H9 (cell line): Measurements from ENCODE around the gene ANTXRL. TPM values are rescaled to one million over a fixed set of nuclear protein-coding genes. Genes with fewer than 3 reads are reported as not detected.

Experiments
- DNase-seq: peaks from one replicate; pipeline ENCODE4 v3.0.0-alpha.2; 2017
- H2AFZ ChIP-seq: one replicate; pipeline ENCODE4 v1.6.1; 2013; ENCODE audit warnings: mild to moderate bottlenecking, low read length, control low read depth, moderate library complexity
- H2AK5ac ChIP-seq: 2 replicates; pipeline ENCODE4 v1.6.1; 2013; ENCODE audit warnings: low read length, control low read depth, mixed read lengths; ENCODE audit not compliant: insufficient read length
- H2BK120ac ChIP-seq: one replicate; pipeline ENCODE4 v1.6.1; 2013; ENCODE audit warnings: low read depth, mild to moderate bottlenecking, low read length, control low read depth, inconsistent platforms; ENCODE audit not compliant: poor library complexity, severe bottlenecking
- H2BK12ac ChIP-seq: 2 replicates; pipeline ENCODE4 v1.6.1; 2013; ENCODE audit warnings: low read length, control low read depth, mixed read lengths, low read depth; ENCODE audit not compliant: insufficient read length
- H2BK15ac ChIP-seq: 2 replicates; pipeline ENCODE4 v1.6.1; 2013; ENCODE audit warnings: low read depth, low read length, control low read depth
- H2BK20ac ChIP-seq: one replicate; pipeline ENCODE4 v1.6.1; 2013; ENCODE audit warnings: low read depth, mild to moderate bottlenecking, low read length, control low read depth, inconsistent platforms; ENCODE audit not compliant: poor library complexity, severe bottlenecking
- H2BK5ac ChIP-seq: 2 replicates; pipeline ENCODE4 v1.6.1; 2013; ENCODE audit warnings: low read length, control low read depth, mixed read lengths; ENCODE audit not compliant: insufficient read length
- H3K14ac ChIP-seq: 2 replicates; pipeline ENCODE4 v1.6.1; 2013; ENCODE audit warnings: low read length, control low read depth; ENCODE audit not compliant: insufficient read depth
- H3K18ac ChIP-seq: 2 replicates; pipeline ENCODE4 v1.6.1; 2013; ENCODE audit warnings: low read depth, mild to moderate bottlenecking, mixed read lengths, low read length, control low read depth; ENCODE audit not compliant: insufficient read length
- H3K23ac ChIP-seq: 2 replicates; pipeline ENCODE4 v1.6.1; 2013; ENCODE audit warnings: low read length, control low read depth, mixed read lengths, low read depth; ENCODE audit not compliant: insufficient read length
- H3K23me2 ChIP-seq: 2 replicates; pipeline ENCODE4 v1.6.1; 2013; ENCODE audit warnings: low read depth, mild to moderate bottlenecking, mixed read lengths, low read length, control low read depth; ENCODE audit not compliant: insufficient read length, poor library complexity, severe bottlenecking
- H3K27ac ChIP-seq: 2 replicates; pipeline ENCODE4 v1.5.1; 2013; ENCODE audit warnings: low read length, control low read depth, mixed read lengths, low read depth; ENCODE audit not compliant: insufficient read length
- H3K27me3 ChIP-seq: 2 replicates; pipeline ENCODE4 v1.6.1; 2013; ENCODE audit warnings: low read length, control low read depth, inconsistent platforms; ENCODE audit not compliant: insufficient read depth
- H3K4ac ChIP-seq: 2 replicates; pipeline ENCODE4 v1.6.1; 2013; ENCODE audit warnings: low read depth, mild to moderate bottlenecking, control low read depth, inconsistent platforms, low read length, moderate library complexity
- H3K4me1 ChIP-seq: 2 replicates; pipeline ENCODE4 v1.6.1; 2013; ENCODE audit warnings: low read length, control low read depth, inconsistent platforms; ENCODE audit not compliant: insufficient read depth
- H3K4me2 ChIP-seq: 2 replicates; pipeline ENCODE4 v1.6.1; 2013; ENCODE audit warnings: low read length, control low read depth, mixed read lengths; ENCODE audit not compliant: insufficient read length, insufficient read depth
- H3K56ac ChIP-seq: 2 replicates; pipeline ENCODE4 v1.6.1; 2013; ENCODE audit warnings: low read depth, mild to moderate bottlenecking, mixed read lengths, low read length, control low read depth; ENCODE audit not compliant: insufficient read length
- H3K79me1 ChIP-seq: 2 replicates; pipeline ENCODE4 v1.6.1; 2013; ENCODE audit warnings: low read depth, mild to moderate bottlenecking, moderate library complexity, low read length, control low read depth, inconsistent platforms; ENCODE audit not compliant: insufficient read depth, poor library complexity, severe bottlenecking
- H3K79me2 ChIP-seq: 2 replicates; pipeline ENCODE4 v1.6.1; 2013; ENCODE audit warnings: low read length, control low read depth, inconsistent platforms; ENCODE audit not compliant: insufficient read depth
- H3K9ac ChIP-seq: 2 replicates; pipeline ENCODE4 v1.6.1; 2013; ENCODE audit warnings: low read length, control low read depth, mixed read lengths; ENCODE audit not compliant: insufficient read length; ENCODE audit errors: extremely low read depth
- H3K9me3 ChIP-seq: one replicate; pipeline ENCODE4 v1.6.1; 2013; ENCODE audit warnings: low read depth, low read length, inconsistent platforms; ENCODE audit not compliant: control insufficient read depth
- H3T11ph ChIP-seq: one replicate; pipeline ENCODE4 v1.6.1; 2013; ENCODE audit warnings: mild to moderate bottlenecking, low read length, control low read depth, inconsistent platforms
- H4K20me1 ChIP-seq: one replicate; pipeline ENCODE4 v1.6.1; 2013; ENCODE audit not compliant: control insufficient read depth, insufficient read length, insufficient read depth
- H4K5ac ChIP-seq: 2 replicates; pipeline ENCODE4 v1.6.1; 2013; ENCODE audit warnings: low read depth, mild to moderate bottlenecking, mixed read lengths, low read length, control low read depth; ENCODE audit not compliant: insufficient read length
- H4K8ac ChIP-seq: replicated peaks from 2 replicates; pipeline ENCODE4 v1.6.1; 2013; ENCODE audit warnings: low read length, control low read depth, mixed read lengths, low read depth; ENCODE audit not compliant: insufficient read length
- H4K91ac ChIP-seq: 2 replicates; pipeline ENCODE4 v1.6.1; 2013; ENCODE audit warnings: low read depth, mild to moderate bottlenecking, moderate library complexity, mixed read lengths, low read length, control low read depth; ENCODE audit not compliant: insufficient read length
- H3K27ac Mint-ChIP-seq, 3 experiments: 2 replicates in 2 of 3; 3 replicates in 1 of 3; pipeline ENCODE4 v1.8.0; 2020 to 2021; ENCODE audit warnings: mixed read lengths in 3 of 3, mild to moderate bottlenecking in 1 of 3, moderate library complexity in 1 of 3
- H3K27me3 Mint-ChIP-seq: 2 replicates; pipeline ENCODE4 v1.8.0; 2021; ENCODE audit warnings: low read depth, mild to moderate bottlenecking, moderate library complexity, mixed read lengths
- H3K36me3 Mint-ChIP-seq, 3 experiments: 2 replicates in 2 of 3; 3 replicates in 1 of 3; pipeline ENCODE4 v1.8.0; 2020 to 2021; ENCODE audit warnings: low read depth in 3 of 3, mixed read lengths in 3 of 3; ENCODE audit not compliant: insufficient read depth in 1 of 3
- H3K4me1 Mint-ChIP-seq, 2 experiments: 2 replicates each; pipeline ENCODE4 v1.8.0; 2020; ENCODE audit warnings: mixed read lengths in 2 of 2
- H3K4me3 Mint-ChIP-seq, 2 experiments: 2 replicates in 1 of 2; 3 replicates in 1 of 2; pipeline ENCODE4 v1.8.0; 2020 to 2021; ENCODE audit warnings: mild to moderate bottlenecking in 2 of 2, mixed read lengths in 2 of 2, moderate library complexity in 1 of 2
- H3K9me3 Mint-ChIP-seq, 2 experiments: 2 replicates in 1 of 2; 3 replicates in 1 of 2; pipeline ENCODE4 v1.8.0; 2020; ENCODE audit warnings: mild to moderate bottlenecking in 2 of 2, mixed read lengths in 2 of 2, moderate library complexity in 1 of 2
- WGBS: extraction: QIAGEN DNeasy Blood & Tissue Kit; methylation state at CpG from one replicate; pipeline ENCODE4 v1.1.7; 2013; ENCODE audit warnings: missing lambda C conversion rate, low lambda C conversion rate, mixed read lengths; ENCODE audit not compliant: insufficient read length; ENCODE audit errors: extremely low coverage; 5-methylcytosine and 5-hydroxymethylcytosine counted together
- total RNA-seq: library from RNA; stranded (reverse); gene quantifications from 2 replicates; pipeline ENCODE4 v1.2.1, GENCODE V29; 2021
- TF ChIP-seq, protein P1 (sequence below): fragments of 200-600 bp; sonication (generic); conservative IDR thresholded peaks from 3 replicates; pipeline ENCODE4 v1.8.0; 2021; ENCODE audit warnings: antibody characterized with exemption, mild to moderate bottlenecking

Gene ANTXRL
- total RNA-seq, 1 experiment from 2014 or later = not detected

DNA sequence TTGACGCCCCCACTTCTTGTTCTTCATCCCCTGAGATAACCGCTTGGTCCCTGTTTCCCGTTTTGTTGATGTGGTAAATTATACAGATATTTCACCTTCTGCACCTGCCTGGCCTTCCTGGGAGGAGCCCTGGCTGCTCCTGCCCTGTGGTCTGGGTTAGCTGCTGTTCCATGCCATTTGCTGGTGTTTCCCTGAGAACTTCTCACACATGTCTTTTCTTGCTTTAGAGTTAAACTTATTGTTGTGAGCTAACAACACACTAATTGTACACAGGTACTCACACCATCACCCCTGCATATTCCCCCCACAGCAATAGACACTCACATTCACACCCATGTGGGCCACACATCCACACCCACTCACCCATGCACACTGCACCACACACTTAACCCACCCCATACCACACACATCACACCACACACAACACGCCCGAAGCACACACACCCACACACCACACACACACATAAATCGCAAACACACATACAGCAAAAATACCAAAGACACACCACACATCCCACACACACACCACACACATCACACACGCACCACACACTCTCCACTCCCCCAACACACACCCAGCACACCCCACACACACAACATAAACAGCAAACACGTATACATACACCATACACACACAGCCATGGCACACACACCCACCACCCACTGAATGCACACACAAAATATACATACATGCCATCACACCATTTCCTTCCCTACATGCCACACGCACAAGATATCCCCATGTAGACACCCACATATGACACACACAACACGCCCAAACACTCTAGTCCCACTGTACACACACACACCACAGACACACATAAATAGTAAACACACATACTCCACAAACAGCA, 19.4 kb upstream of the ANTXRL start:
- Histone ChIP-seq H2BK12ac (no peak overlapping the region), H3K4me1 (no peaks in the 10 kb centered on the region), H2BK15ac (no peak overlapping the region), H3K23ac (no peak overlapping the region), H3K79me1 (no peaks in the 10 kb centered on the region), H3K23me2 (no peaks in the 10 kb centered on the region), H3K79me2 (no peaks in the 10 kb centered on the region), H3K18ac (no peak overlapping the region), H4K5ac (no peak overlapping the region), H2AFZ (no peak overlapping the region), H3K56ac (no peak overlapping the region), H4K91ac (no peak overlapping the region), H2BK120ac (no peak overlapping the region), H2BK20ac (no peak overlapping the region), H3K14ac (no peak overlapping the region), H2BK5ac (no peak overlapping the region), H3K27me3 (no peaks in the 10 kb centered on the region), H4K20me1 (peaks cover 3% of the 10 kb centered on the region), H3K9me3 (no peaks in the 10 kb centered on the region), H2AK5ac (no peak overlapping the region), H3K27ac (no peak overlapping the region), H3K4me2 (no peak overlapping the region), H3K9ac (no peak overlapping the region), H3T11ph (no peak overlapping the region), H4K8ac (no peak overlapping the region), H3K4ac (no peak overlapping the region)
- Mint-ChIP-seq H3K36me3 (no peaks in the 10 kb centered on the region), H3K4me1 (peaks cover 3 to 4% of the 10 kb centered on the region in 2 experiments; a peak in 1 of 4 replicates), H3K27ac (no peak overlapping the region), H3K9me3 (no peaks in the 10 kb centered on the region; a peak in 1 of 5 replicates), H3K4me3 (no peak overlapping the region), H3K27me3 (no peaks in the 10 kb centered on the region; the same call in 1 of the 2 replicates)
- 100% methylated on average over 3 of the region's 10 CpGs for WGBS
- TF ChIP-seq, protein P1, sequence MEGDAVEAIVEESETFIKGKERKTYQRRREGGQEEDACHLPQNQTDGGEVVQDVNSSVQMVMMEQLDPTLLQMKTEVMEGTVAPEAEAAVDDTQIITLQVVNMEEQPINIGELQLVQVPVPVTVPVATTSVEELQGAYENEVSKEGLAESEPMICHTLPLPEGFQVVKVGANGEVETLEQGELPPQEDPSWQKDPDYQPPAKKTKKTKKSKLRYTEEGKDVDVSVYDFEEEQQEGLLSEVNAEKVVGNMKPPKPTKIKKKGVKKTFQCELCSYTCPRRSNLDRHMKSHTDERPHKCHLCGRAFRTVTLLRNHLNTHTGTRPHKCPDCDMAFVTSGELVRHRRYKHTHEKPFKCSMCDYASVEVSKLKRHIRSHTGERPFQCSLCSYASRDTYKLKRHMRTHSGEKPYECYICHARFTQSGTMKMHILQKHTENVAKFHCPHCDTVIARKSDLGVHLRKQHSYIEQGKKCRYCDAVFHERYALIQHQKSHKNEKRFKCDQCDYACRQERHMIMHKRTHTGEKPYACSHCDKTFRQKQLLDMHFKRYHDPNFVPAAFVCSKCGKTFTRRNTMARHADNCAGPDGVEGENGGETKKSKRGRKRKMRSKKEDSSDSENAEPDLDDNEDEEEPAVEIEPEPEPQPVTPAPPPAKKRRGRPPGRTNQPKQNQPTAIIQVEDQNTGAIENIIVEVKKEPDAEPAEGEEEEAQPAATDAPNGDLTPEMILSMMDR = no peak
- DNase-seq = no peak
